Measurements from ENCODE around the gene RPL27.

DNA sequence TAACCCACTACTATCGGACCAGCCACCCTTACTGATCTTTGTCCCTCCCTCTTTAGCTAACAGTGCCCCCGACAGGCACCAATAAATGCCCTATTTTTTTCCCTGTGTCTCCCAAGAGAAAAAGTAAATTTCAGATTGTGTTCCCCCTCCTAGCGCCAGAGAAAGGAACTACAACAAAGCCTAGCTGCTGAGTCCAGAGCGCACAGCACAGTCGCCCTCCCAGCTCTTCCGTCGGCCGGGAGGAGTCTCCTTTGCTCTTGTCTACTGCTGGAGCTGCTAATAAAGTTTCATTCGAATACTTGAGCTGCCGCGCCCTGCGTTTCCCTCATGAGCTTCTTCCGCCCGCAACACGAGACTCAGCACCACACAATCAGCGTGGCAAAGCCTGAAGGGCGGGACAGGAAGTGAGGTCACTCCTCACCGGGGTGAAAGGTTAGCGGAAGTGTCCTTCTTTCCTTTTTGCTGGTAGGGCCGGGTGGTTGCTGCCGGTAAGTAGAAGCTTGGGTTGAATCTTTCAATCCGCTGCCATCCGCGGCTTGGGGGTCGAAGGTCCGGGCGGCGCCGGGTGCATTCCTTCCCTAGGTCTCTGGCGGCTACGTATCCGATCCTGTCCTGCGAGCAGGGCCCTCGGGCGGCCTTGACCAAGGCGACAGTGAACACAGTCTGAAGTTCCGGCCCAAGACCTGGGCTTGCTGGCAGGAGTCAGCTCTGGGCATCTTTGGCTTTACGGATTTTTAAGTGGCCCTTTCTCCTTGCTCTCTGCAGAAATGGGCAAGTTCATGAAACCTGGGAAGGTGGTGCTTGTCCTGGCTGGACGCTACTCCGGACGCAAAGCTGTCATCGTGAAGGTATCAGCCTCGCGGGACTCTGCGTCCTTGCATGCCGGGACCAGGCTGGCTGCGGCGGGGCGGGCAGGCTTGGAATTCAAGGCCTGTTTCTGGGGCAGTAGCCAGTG, at the start of gene RPL27:
- TF ChIP-seq, protein P1, sequence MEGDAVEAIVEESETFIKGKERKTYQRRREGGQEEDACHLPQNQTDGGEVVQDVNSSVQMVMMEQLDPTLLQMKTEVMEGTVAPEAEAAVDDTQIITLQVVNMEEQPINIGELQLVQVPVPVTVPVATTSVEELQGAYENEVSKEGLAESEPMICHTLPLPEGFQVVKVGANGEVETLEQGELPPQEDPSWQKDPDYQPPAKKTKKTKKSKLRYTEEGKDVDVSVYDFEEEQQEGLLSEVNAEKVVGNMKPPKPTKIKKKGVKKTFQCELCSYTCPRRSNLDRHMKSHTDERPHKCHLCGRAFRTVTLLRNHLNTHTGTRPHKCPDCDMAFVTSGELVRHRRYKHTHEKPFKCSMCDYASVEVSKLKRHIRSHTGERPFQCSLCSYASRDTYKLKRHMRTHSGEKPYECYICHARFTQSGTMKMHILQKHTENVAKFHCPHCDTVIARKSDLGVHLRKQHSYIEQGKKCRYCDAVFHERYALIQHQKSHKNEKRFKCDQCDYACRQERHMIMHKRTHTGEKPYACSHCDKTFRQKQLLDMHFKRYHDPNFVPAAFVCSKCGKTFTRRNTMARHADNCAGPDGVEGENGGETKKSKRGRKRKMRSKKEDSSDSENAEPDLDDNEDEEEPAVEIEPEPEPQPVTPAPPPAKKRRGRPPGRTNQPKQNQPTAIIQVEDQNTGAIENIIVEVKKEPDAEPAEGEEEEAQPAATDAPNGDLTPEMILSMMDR (IDR thresholded peaks at IDR 0.05), result peak; percentile 95 to 97 (median 96)
- TF ChIP-seq POLR2A (IDR thresholded peaks at IDR 0.05), result peak; percentile 80

Data from breast epithelium (tissue), 3 donors.